GM18511 (cell line): Measurements from ENCODE around the gene CPAMD8.

ENCODE experiments used
- ATAC-seq: cut with Tn5 transposase; IDR thresholded peaks from one replicate; pipeline ENCODE4 v1.9.1; 2021; ENCODE audit warnings: mild to moderate bottlenecking, moderate library complexity; ENCODE audit not compliant: unreplicated experiment

The CPAMD8 gene

GRCh38 chr19:16921766-16922591 lies 104.6 kb downstream of the CPAMD8 start:
- no peak for ATAC-seq

- ATAC-seq: no peak
Measured at GRCh38 chr19:16920816-16921529, 105.6 kb downstream of the CPAMD8 start.

DNA sequence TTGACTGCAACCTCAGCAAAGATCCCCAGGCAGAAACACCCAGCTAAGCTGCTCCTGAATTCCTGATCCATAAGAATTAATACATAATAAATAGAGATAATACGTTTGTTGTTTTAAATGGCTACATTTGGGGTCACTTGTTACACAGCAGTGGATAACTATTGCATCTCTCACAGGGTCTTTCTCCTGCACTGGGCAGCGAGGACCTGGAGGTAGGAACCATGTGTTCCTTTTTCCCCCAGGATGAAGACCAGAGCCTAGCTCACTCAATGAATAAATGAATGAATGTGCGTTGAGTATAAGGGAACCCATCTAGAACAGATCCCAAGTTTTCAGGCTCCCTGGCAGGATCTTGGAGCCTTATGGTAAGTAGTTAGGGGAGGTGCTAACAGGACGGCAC lies 107.1 kb downstream of the CPAMD8 start:
- no peak for ATAC-seq

- no peak for ATAC-seq
Measured at GRCh38 chr19:16917401-16917800, 109.2 kb downstream of the CPAMD8 start.

DNA sequence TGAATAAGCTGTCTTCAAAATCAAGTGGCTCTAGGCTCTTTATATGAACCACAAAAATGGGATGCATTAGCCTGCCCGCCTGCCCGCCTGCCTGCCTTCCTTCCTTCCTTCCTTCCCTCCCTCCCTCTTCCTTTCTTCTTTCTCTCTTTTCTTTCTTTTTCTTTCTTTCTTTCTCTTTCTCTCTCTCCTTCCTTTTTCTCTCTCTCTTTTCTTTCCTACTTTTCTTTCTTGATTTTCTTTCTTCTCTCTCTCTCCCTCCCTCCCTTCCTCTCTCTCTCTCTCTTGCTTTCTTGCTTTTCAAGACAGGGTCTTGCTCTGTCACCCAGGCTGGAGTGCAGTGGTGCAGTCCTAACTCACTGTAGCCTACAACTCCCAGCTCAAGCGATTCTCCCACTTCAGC lies 110.9 kb downstream of the CPAMD8 start:
- ATAC-seq: no peak

GRCh38 chr19:16915135-16915534 lies 111.5 kb downstream of the CPAMD8 start:
- ATAC-seq: no peak

GRCh38 chr19:16914421-16914820 lies 112.2 kb downstream of the CPAMD8 start:
- ATAC-seq: no peak

- ATAC-seq: no peak
Measured at GRCh38 chr19:16912780-16913179, 113.8 kb downstream of the CPAMD8 start.

DNA sequence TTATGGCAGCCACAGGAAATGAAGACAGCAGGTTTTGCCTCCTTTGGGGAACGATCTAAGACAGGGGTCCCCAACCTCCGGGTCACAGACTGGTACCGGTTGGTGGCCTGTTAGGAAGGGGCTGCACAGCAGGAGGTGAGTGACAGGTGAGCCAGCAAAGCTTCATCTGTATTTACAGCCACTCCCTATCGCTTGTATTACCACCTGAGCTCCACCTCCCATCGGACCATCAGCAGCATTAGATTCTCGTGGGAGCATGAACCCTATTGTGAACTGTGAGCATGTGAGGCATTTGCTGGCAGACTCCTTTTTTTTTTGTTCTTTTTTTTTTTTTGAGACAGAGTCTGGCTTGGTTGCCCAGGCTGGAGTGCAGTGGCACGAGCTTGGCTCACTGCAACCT lies 115.6 kb downstream of the CPAMD8 start:
- no peak for ATAC-seq

DNA sequence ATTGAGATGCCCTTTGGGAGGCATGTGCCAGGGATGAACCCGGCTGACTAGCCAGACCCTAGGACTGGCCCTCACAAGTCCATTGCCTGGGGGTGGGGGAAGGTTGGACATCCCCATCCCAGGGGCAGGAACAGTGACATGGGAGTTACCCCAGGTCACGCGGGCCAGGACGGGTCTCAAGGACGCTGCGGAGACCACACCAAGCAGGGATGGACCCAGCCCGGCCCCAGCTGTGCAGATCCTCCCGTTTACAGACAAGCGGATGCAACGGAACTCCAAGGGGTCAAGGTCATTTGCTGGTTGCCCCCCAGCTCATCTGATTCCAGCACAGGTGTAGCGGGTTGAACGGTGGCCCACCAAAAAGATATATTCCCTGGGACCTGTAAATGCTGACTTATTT lies 117.9 kb downstream of the CPAMD8 start:
- no peak for ATAC-seq

DNA sequence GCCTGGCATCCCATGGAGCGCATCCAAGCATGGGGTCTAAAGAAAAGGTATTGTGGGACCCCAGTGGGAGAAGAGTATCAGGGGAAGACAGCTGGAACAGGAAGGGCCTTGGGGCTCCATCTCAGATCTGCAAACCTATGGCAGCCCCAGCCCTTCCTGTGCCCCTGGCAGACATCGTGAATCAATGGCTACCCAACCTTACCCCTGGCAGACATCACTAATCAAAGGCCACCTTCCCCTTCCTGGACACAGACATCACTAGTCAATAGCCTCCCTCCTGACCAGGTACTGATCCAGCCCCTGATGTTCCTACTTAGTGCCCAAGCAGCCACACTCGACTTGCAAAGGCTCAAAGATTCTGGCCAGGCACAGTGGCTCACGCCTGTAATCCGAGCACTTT lies 122.0 kb downstream of the CPAMD8 start:
- ATAC-seq: no peak

GRCh38 chr19:16903347-16903746 lies 123.3 kb downstream of the CPAMD8 start:
- ATAC-seq: no peak

- no peak for ATAC-seq
Measured at GRCh38 chr19:16902545-16902944, 124.1 kb downstream of the CPAMD8 start.

- no peak for ATAC-seq
Measured at GRCh38 chr19:16901491-16902175, 125.0 kb downstream of the CPAMD8 start.

GRCh38 chr19:16899566-16900075 lies 127.0 kb downstream of the CPAMD8 start:
- no peak for ATAC-seq

- ATAC-seq: no peak
Measured at GRCh38 chr19:16898361-16899015, 128.1 kb downstream of the CPAMD8 start.

DNA sequence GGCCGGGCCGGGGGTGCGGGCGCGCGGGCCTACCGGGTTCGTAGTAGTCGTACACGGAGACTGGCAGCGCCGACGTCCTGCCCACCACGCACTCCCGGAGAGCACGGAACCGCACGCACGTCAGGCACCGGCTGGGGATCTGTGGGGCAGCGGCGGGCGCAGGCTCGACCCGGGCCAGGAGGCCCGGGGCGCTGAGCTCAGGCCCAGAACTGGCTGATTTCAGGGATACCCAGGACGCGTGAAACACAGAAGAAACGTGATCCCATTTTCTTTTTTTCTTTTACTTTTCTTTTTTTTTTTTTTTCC lies 128.8 kb downstream of the CPAMD8 start:
- ATAC-seq: no peak

- ATAC-seq: no peak
Measured at GRCh38 chr19:16897029-16897855, 129.4 kb downstream of the CPAMD8 start.

- no peak for ATAC-seq
Measured at GRCh38 chr19:16896146-16897028, 130.2 kb downstream of the CPAMD8 start.
